A549 (cell line): Measurements from ENCODE around the gene CLIP1. TPM values are rescaled to one million over a fixed set of nuclear protein-coding genes. Genes with fewer than 3 reads are reported as not detected.
A peak's percentile ranks its signal among the peaks of the same experiment; 100 is the strongest.
"Not testable (repeated sequence)": the region's sequence is repeated elsewhere in the genome, so short reads cannot be mapped to it uniquely, and the experiment has no call there.

Source experiments
- ATAC-seq, 2 experiments: fragments of 200-7000 bp in 1 of 2; fragments of >200 bp in 1 of 2; cut with Nextera tagmentation in 1 of 2; cut with Tn5 transposase in 1 of 2; 3 replicates each; pipeline versions ENCODE4 v1.8.0 to v1.9.1; 2018 to 2020; ENCODE audit warnings: mild to moderate bottlenecking in 1 of 2, moderate library complexity in 1 of 2
- CTCF ChIA-PET: fragments of 300-600 bp; sonication (Branson Sonifier 250); formaldehyde crosslinking; extraction: SDS; loops from one replicate; lab custom pipeline; 2021; ENCODE audit warnings: antibody characterized with exemption, inconsistent platforms; lab: Yijun Ruan, JAX
- POLR2A ChIA-PET: fragments of 350-600 bp; formaldehyde crosslinking; extraction: SDS; loops from one replicate; lab custom pipeline; 2021; ENCODE audit warnings: antibody characterized with exemption, inconsistent platforms; lab: Yijun Ruan, JAX
- DNase-seq, 2 experiments: peaks; one replicate each; pipeline versions ENCODE4 v3.0.0 to v3.0.0-alpha.2; 2011 to 2016; ENCODE audit warnings: low read depth in 1 of 2, low spot score in 1 of 2
- FAIRE-seq: peaks from 2 replicates; lab custom pipeline; 2011; peaks lifted over from hg19 to GRCh38; lab: Jason Lieb, UNC
- H3K27ac ChIP-seq, 2 experiments: fragments of >200 bp; sonication (Bioruptor Twin); formaldehyde crosslinking; 3 replicates each; pipeline ENCODE4 v1.5.1; 2016 to 2017
- H3K4me1 ChIP-seq: fragments of >200 bp; sonication (Bioruptor Twin); formaldehyde crosslinking; 3 replicates; pipeline ENCODE4 v1.6.1; 2016
- H3K4me2 ChIP-seq: fragments of >200 bp; sonication (Bioruptor Twin); formaldehyde crosslinking; 3 replicates; pipeline ENCODE4 v1.6.1; 2016
- H3K4me3 ChIP-seq: fragments of >200 bp; sonication (Bioruptor Twin); formaldehyde crosslinking; 3 replicates; pipeline ENCODE4 v1.5.1; 2016
- H3K9me3 ChIP-seq: fragments of >200 bp; sonication (Bioruptor Twin); formaldehyde crosslinking; 3 replicates; pipeline ENCODE4 v1.6.1; 2016
- CEBPB ChIP-seq, 2 experiments: fragments of >200 bp in 1 of 2; sonication (Bioruptor Twin) in 1 of 2; formaldehyde crosslinking in 1 of 2; IDR thresholded peaks; 2 replicates each; pipeline ENCODE4 v1.6.1; 2012 to 2016
- FOSL2 ChIP-seq, 2 experiments: fragments of 450-650 bp in 1 of 2; fragments of >200 bp in 1 of 2; sonication (Bioruptor Twin) in 1 of 2; formaldehyde crosslinking; IDR thresholded peaks; 2 replicates each; pipeline versions ENCODE4 v1.5.0 to v1.6.1; 2016 to 2020; ENCODE audit warnings: mild to moderate bottlenecking in 1 of 2, moderate library complexity in 1 of 2
- FOXS1 ChIP-seq: fragments of 250-450 bp; sonication (Bioruptor Pico); IDR thresholded peaks from 2 replicates; pipeline ENCODE4 v1.5.0; 2020; ENCODE audit warnings: mild to moderate bottlenecking, moderate library complexity
- HDAC2 ChIP-seq: fragments of 200-600 bp; sonication (generic); IDR thresholded peaks from 2 replicates; pipeline ENCODE4 v1.6.1; 2016
- HOXA7 ChIP-seq: fragments of 250-450 bp; sonication (Bioruptor Pico); IDR thresholded peaks from 2 replicates; pipeline ENCODE4 v1.5.0; 2020; ENCODE audit warnings: mild to moderate bottlenecking, moderate library complexity
- JUN ChIP-seq, 2 experiments: fragments of >200 bp; sonication (Bioruptor Twin); formaldehyde crosslinking; IDR thresholded peaks; 2 replicates in 1 of 2; 3 replicates in 1 of 2; pipeline ENCODE4 v1.6.1; 2016 to 2017
- JUNB ChIP-seq: fragments of >200 bp; sonication (Bioruptor Twin); formaldehyde crosslinking; IDR thresholded peaks from 2 replicates; pipeline ENCODE4 v1.6.1; 2016
- MAX ChIP-seq: IDR thresholded peaks from 2 replicates; pipeline ENCODE4 v1.6.1; 2012
- MYC ChIP-seq: IDR thresholded peaks from 2 replicates; pipeline ENCODE4 v1.6.1; 2012; ENCODE audit warnings: mild to moderate bottlenecking, inconsistent platforms, low read length, improper control_type of control experiment, borderline replicate concordance
- POLR2A ChIP-seq: IDR thresholded peaks from 2 replicates; pipeline ENCODE4 v1.6.1; 2012; ENCODE audit warnings: mild to moderate bottlenecking, low read length
- RARB ChIP-seq: fragments of 250-450 bp; sonication (Bioruptor Pico); IDR thresholded peaks from 2 replicates; pipeline ENCODE4 v1.8.0; 2021; ENCODE audit warnings: mild to moderate bottlenecking, moderate library complexity
- RCOR1 ChIP-seq: fragments of 150-350 bp; IDR thresholded peaks from 2 replicates; pipeline ENCODE4 v1.6.1; 2014; ENCODE audit warnings: antibody characterized with exemption, low read length, low read depth
- RNF2 ChIP-seq: fragments of 200-600 bp; sonication (generic); IDR thresholded peaks from 2 replicates; pipeline ENCODE4 v1.6.1; 2016; ENCODE audit warnings: low read depth, mild to moderate bottlenecking, antibody characterized with exemption, moderate library complexity, borderline replicate concordance
- SREBF2 ChIP-seq: fragments of 450-650 bp; IDR thresholded peaks from 2 replicates; pipeline ENCODE4 v1.6.1; 2014; ENCODE audit warnings: mild to moderate bottlenecking, moderate library complexity
- TP53 ChIP-seq: fragments of 250-450 bp; sonication (Bioruptor Pico); IDR thresholded peaks from 2 replicates; pipeline ENCODE4 v1.5.0; 2021; ENCODE audit warnings: mild to moderate bottlenecking, moderate library complexity
- USF2 ChIP-seq: fragments of 450-650 bp; IDR thresholded peaks from 2 replicates; pipeline ENCODE4 v1.6.1; 2014; ENCODE audit warnings: antibody characterized with exemption
- ZC3H11A ChIP-seq: fragments of 450-650 bp; IDR thresholded peaks from 2 replicates; pipeline ENCODE4 v1.6.1; 2014; ENCODE audit warnings: antibody characterized with exemption, mild to moderate bottlenecking
- ZSCAN20 ChIP-seq: fragments of 250-450 bp; sonication (Bioruptor Pico); IDR thresholded peaks from 2 replicates; pipeline ENCODE4 v1.8.0; 2022; ENCODE audit warnings: mild to moderate bottlenecking, moderate library complexity
- WGBS: methylation state at CpG from one replicate; pipeline ENCODE4 v1.1.6; 2017; ENCODE audit errors: missing lambda C conversion rate; 5-methylcytosine and 5-hydroxymethylcytosine counted together
- polyA plus RNA-seq, 4 experiments: library from polyadenylated mRNA; depleted of rRNA in 3 of 4; stranded (reverse); fragments of >200 nt; fragmentation: RNase III in 1 of 4; extraction: RNeasy Plus Mini Kit Qiagen cat#74134 plus additional on column Dnase treatment in 1 of 4; gene quantifications; 2 replicates in 3 of 4; 3 replicates in 1 of 4; pipeline ENCODE4 v1.2.3, GENCODE V29; 2011 to 2017
- TF ChIP-seq, protein P1 (sequence below): fragments of >200 bp; sonication (Bioruptor Twin); formaldehyde crosslinking; IDR thresholded peaks from 2 replicates; pipeline ENCODE4 v1.6.1; 2016
- TF ChIP-seq, protein P2 (sequence below): IDR thresholded peaks from 2 replicates; pipeline ENCODE4 v1.6.1; 2012

Gene CLIP1
- polyA plus RNA-seq, 2 of the 4 experiments (the other 2 are of a cell fraction) = 43.0 to 133 TPM

DNA sequence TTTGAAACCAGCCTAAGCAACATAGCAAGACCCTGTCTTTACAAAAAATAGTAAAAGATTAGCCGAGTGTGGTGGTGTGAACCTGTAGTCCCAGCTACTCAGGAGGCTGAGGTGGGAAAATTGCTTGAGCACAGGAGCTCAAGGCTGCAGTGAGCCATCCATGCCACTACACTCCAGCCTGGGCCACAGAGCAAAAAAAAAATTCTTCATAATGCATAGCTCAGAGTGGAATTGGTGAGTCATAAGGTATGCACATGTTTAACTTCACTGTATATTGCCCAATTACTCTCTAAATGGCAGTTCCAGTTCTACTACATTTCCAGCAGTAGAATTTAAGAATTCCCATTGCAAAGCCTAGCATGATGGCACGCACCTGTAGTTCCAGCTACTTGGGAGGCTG, 26.8 kb upstream of the CLIP1 start:
- ATAC-seq = peak; percentile 85 to 96
- Histone ChIP-seq H3K4me2 (0 out of 3 replicates have a peak overlapping the region, but pooled peaks have one; percentile 10), H3K27ac (peak overlapping the region in 1 of 2 experiments; percentile 59; a peak in 2 of 6 replicates), H3K9me3 (no peaks in the 10 kb centered on the region), H3K4me3 (no peak overlapping the region), H3K4me1 (peaks cover 18% of the 10 kb centered on the region; the same call in 2 of the 3 replicates)
- POLR2A ChIA-PET = interaction anchor here (1.1 kb wide), 1 partner anchor 26 kb away, joined by 4 read pairs; no protein-coding TSS in a partner anchor
- TF ChIP-seq FOSL2 (IDR thresholded peaks at IDR 0.05) = no peak
- peak; percentile 92 for TF ChIP-seq FOSL2 (CRISPR knock-in tag; IDR thresholded peaks at IDR 0.05)
- TF ChIP-seq USF2 = no peak
- TF ChIP-seq JUNB = 0 out of 2 replicates have a peak, but pooled peaks have one; percentile 21
- TF ChIP-seq ZSCAN20 = no peak
- TF ChIP-seq CEBPB (IDR thresholded peaks at IDR 0.05) = peak; percentile 29 to 84; a peak in 2 of 4 replicates
- 0 out of 2 replicates have a peak, but pooled peaks have one; percentile 26 for TF ChIP-seq MAX
- CTCF ChIA-PET = interaction anchor here (0.7 to 2.4 kb wide), 3 partner anchors 22 to 142 kb away, joined by 3 to 11 read pairs (median 5); no protein-coding TSS in a partner anchor
- DNase-seq = peak in 1 of 2 experiments; percentile 76
- WGBS = 85% methylated on average over 2 of the region's 2 CpGs
- no peak for FAIRE-seq

DNA sequence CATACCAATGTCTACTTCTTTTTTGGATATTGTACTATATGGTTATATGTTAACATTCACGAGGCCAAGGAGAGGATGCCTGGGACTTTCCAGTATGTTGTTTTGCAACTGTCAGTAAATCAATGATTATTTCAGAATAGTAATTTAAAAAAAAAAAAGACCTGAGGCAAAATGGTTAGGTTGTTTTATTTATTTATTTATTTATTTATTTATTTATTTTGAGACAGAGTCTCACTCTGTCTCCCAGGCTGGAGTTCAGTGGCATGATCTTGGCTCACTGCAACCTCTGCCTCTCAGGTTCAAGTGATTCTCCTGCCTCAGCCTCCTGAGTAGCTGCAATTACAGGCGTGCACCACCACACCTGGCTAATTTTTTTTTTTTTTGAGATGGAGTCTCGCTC, 25.4 kb upstream of the CLIP1 start:
- ATAC-seq, DNase-seq, H3K4me2 ChIP-seq, H3K27ac ChIP-seq, H3K4me3 ChIP-seq, H3K9me3 ChIP-seq, FAIRE-seq, POLR2A ChIA-PET: not testable (repeated sequence)
- 87% methylated on average over 3 of the region's 3 CpGs for WGBS
- peak; percentile 22; the same call in 1 of the 2 replicates for TF ChIP-seq ZC3H11A
- CTCF ChIA-PET = interaction anchor here (0.8 to 1.6 kb wide), 4 partner anchors 17 to 92 kb away, joined by 3 to 5 read pairs (median 4); no protein-coding TSS in a partner anchor
- H3K4me1 ChIP-seq = peaks cover 12% of the 10 kb centered on the region; the same call in 2 of the 3 replicates

GRCh38 chr12:122446390-122446789, 23.9 kb upstream of the CLIP1 start:
- FAIRE-seq, DNase-seq, H3K4me2 ChIP-seq, ATAC-seq, H3K4me3 ChIP-seq, POLR2A ChIA-PET, H3K9me3 ChIP-seq: not testable (repeated sequence)
- Histone ChIP-seq H3K4me1 (peaks cover 12% of the 10 kb centered on the region; the same call in 2 of the 3 replicates), H3K27ac (peak overlapping the region in 1 of 2 experiments; percentile 29; a peak in 1 of 6 replicates)
- CTCF ChIA-PET = interaction anchor here (0.9 kb wide), 1 partner anchor 24 kb away, joined by 3 read pairs; the partner anchor contains the start of gene CLIP1
- WGBS = 66% methylated on average over 6 of the region's 6 CpGs

- CTCF ChIA-PET = interaction anchor here (0.6 to 0.9 kb wide), 2 partner anchors 11 to 21 kb away, joined by 3 read pairs; no protein-coding TSS in a partner anchor
- H3K27ac ChIP-seq, ATAC-seq, DNase-seq, H3K4me2 ChIP-seq, H3K4me3 ChIP-seq, FAIRE-seq, H3K4me1 ChIP-seq, POLR2A ChIA-PET, H3K9me3 ChIP-seq: not testable (repeated sequence)
- 66% methylated on average over 5 of the region's 5 CpGs for WGBS
These were observed 21.6 kb upstream of the CLIP1 start for GRCh38 chr12:122444071-122444470.

DNA sequence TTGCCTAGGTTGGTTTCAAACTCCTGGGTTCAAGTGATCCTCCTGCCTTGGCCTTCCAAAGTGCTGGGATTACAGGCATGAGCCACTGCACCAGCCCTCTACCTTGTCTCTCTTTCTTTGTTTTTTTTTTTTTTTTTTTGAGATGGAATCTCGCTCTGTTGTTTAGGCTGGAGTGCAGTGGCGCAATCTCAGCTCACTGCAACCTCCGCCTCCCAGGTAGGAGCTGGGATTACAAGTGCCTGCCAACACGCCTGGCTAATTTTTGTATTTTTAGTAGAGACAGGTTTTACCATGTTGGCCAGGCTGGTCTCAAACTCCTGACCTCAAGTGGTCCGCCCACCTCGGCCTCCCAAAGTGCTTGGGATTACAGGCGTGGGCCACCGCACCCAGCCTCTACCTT, 16.4 kb upstream of the CLIP1 start:
- H3K27ac ChIP-seq, FAIRE-seq, DNase-seq, H3K4me3 ChIP-seq, H3K4me1 ChIP-seq, H3K9me3 ChIP-seq, H3K4me2 ChIP-seq, ATAC-seq, POLR2A ChIA-PET: not testable (repeated sequence)
- WGBS = 90% methylated on average over 8 of the region's 8 CpGs
- CTCF ChIA-PET = interaction anchor here (2.1 kb wide), 1 partner anchor 16 kb away, joined by 7 read pairs; no protein-coding TSS in a partner anchor

GRCh38 chr12:122437656-122438121, 15.2 kb upstream of the CLIP1 start:
- ChIA-PET CTCF (interaction anchor here (0.6 kb wide), 1 partner anchor 62 kb away, joined by 3 read pairs; no protein-coding TSS in a partner anchor), POLR2A (interaction anchor here (0.6 kb wide), 2 partner anchors 31 to 35 kb away, joined by 3 to 9 read pairs; no protein-coding TSS in a partner anchor)
- H3K9me3 ChIP-seq = no peaks in the 10 kb centered on the region
- FAIRE-seq (no peak), ATAC-seq (peak; percentile 43 to 62; a peak in 3 of 6 replicates), DNase-seq (no peak)
- 0 out of 6 replicates have a peak overlapping the region, but pooled peaks of 1 of the 2 experiments have one; percentile 26 for H3K27ac ChIP-seq
- H3K4me3 ChIP-seq = no peak overlapping the region
- H3K4me1 ChIP-seq = peaks cover 9% of the 10 kb centered on the region; the same call in 1 of the 3 replicates
- WGBS = 72% methylated on average over 8 of the region's 8 CpGs
- no peak overlapping the region for H3K4me2 ChIP-seq
- TF ChIP-seq, protein P1, sequence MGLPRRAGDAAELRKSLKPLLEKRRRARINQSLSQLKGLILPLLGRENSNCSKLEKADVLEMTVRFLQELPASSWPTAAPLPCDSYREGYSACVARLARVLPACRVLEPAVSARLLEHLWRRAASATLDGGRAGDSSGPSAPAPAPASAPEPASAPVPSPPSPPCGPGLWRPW = no peak
- TF ChIP-seq SREBF2 (no peak), TP53 (no peak), HDAC2 (no peak), MYC (no peak), RCOR1 (no peak), RNF2 (no peak), RARB (CRISPR knock-in tag) (no peak), POLR2A (no peak), JUN (IDR thresholded peaks at IDR 0.05) (no peak), MAX (no peak), FOXS1 (no peak), HOXA7 (no peak)
- TF ChIP-seq, protein P2, sequence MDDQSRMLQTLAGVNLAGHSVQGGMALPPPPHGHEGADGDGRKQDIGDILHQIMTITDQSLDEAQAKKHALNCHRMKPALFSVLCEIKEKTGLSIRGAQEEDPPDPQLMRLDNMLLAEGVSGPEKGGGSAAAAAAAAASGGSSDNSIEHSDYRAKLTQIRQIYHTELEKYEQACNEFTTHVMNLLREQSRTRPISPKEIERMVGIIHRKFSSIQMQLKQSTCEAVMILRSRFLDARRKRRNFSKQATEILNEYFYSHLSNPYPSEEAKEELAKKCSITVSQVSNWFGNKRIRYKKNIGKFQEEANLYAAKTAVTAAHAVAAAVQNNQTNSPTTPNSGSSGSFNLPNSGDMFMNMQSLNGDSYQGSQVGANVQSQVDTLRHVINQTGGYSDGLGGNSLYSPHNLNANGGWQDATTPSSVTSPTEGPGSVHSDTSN = no peak
